ENCODE results near the gene PDS5B. TPM values are rescaled to one million over a fixed set of nuclear protein-coding genes. Genes with fewer than 3 reads are reported as not detected.

The PDS5B gene
- total RNA-seq, 2 donors from 2014 or later, result 19.2 to 20.8 TPM

DNA sequence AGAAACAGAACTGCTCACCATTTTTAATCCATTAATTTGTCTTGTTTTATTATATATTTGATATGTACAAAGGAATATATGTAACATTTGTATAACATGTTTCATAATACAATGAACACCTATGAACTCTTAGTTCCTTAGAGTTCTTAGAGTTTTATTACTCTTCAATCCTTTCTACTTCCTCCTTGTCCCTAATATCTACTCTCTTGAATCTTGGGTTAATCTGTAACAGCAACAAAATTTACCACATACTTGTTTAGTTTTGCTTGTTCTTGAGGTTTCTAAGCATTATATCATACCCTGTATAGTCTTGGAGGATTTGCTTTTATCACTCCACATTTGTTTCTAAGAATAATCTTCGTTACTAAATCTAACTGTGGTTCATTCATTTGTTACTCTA, 151.4 kb downstream of the PDS5B start:
- no peak overlapping the region for H3K4me3 ChIP-seq
- H3K27ac ChIP-seq, result peak overlapping the region in 3 of 4 donors; percentile 26 to 83 (median 74)
- H3K27me3 ChIP-seq, result no peaks in the 10 kb centered on the region
- TF ChIP-seq, protein P1, sequence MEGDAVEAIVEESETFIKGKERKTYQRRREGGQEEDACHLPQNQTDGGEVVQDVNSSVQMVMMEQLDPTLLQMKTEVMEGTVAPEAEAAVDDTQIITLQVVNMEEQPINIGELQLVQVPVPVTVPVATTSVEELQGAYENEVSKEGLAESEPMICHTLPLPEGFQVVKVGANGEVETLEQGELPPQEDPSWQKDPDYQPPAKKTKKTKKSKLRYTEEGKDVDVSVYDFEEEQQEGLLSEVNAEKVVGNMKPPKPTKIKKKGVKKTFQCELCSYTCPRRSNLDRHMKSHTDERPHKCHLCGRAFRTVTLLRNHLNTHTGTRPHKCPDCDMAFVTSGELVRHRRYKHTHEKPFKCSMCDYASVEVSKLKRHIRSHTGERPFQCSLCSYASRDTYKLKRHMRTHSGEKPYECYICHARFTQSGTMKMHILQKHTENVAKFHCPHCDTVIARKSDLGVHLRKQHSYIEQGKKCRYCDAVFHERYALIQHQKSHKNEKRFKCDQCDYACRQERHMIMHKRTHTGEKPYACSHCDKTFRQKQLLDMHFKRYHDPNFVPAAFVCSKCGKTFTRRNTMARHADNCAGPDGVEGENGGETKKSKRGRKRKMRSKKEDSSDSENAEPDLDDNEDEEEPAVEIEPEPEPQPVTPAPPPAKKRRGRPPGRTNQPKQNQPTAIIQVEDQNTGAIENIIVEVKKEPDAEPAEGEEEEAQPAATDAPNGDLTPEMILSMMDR (IDR thresholded peaks at IDR 0.05), result no peak
- TF ChIP-seq POLR2A (IDR thresholded peaks at IDR 0.05), result no peak
- 56 to 63% methylated on average over 1 of the region's 1 CpG for WGBS, 2 donors
- H3K4me1 ChIP-seq, result peaks cover 17% of the 10 kb centered on the region
- H3K9me3 ChIP-seq, result no peaks in the 10 kb centered on the region
- intact Hi-C loops (cut with DNase I), result no loop called here
- ATAC-seq (peak; percentile 40), DNase-seq (no peak)
- no peaks in the 10 kb centered on the region for H3K36me3 ChIP-seq (replicated peaks in 1 of 2; ENCODE audit: insufficient read depth in 1 of 2, low read depth in 2 of 2)

DNA sequence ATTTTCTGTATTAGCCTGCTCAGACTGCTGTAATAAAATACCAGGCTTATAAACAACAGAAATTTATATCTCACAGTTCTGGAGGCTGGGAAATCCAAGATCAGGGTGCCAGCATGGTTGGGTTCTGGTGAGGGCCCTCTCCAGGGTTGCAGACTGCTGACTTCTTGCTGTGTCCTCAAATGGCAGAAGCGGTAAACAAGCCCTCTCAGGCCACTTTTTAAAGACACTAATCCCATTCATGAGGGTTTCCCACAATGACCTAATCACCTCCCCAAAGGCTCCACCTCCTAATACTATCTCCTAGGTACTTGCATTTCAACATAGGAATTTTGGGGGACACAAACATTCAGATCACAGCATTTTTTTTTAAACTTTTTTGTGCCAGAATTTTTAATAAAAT, 159.3 kb downstream of the PDS5B start:
- no peak overlapping the region for H3K27ac ChIP-seq
- WGBS, 2 donors, result 91 to 100% methylated on average over 1 of the region's 1 CpG
- intact Hi-C loops (cut with DNase I), result no loop called here
- no peaks in the 10 kb centered on the region for H3K36me3 ChIP-seq (replicated peaks in 1 of 2; ENCODE audit: insufficient read depth in 1 of 2, low read depth in 2 of 2)
- TF ChIP-seq, protein P1 (IDR thresholded peaks at IDR 0.05), result no peak
- TF ChIP-seq POLR2A (IDR thresholded peaks at IDR 0.05), result no peak
- peaks cover 10% of the 10 kb centered on the region for H3K4me1 ChIP-seq
- H3K27me3 ChIP-seq, result no peaks in the 10 kb centered on the region
- DNase-seq (no peak), ATAC-seq (no peak)
- no peaks in the 10 kb centered on the region for H3K9me3 ChIP-seq
- H3K4me3 ChIP-seq, result no peak overlapping the region

DNA sequence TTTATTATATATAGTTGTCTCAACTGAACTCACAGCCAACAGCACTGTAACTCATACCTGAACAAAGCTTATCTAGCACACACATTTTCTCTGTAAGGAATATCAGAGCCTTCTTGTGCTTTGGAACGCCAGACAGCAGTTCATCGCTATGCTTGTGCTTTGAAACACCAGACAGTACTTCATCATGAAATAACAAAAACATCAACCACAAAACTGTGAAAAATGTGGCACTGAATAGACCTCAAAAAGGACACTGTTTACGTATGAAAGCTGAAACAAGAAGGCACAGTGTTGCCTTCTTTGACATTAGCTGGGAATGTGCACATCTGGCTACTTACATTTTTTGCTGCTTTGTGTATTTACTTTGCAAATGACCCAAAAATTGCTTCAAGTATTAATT, 160.2 kb downstream of the PDS5B start:
- intact Hi-C loops (cut with DNase I), result no loop called here
- WGBS, 2 donors, result 33 to 41% methylated on average over 3 of the region's 3 CpGs
- no peak for ATAC-seq
- no peaks in the 10 kb centered on the region for H3K36me3 ChIP-seq (replicated peaks in 1 of 2; ENCODE audit: insufficient read depth in 1 of 2, low read depth in 2 of 2)
- peaks cover 10% of the 10 kb centered on the region for H3K4me1 ChIP-seq
- no peaks in the 10 kb centered on the region for H3K27me3 ChIP-seq
- no peaks in the 10 kb centered on the region for H3K9me3 ChIP-seq
- no peak for DNase-seq
- no peak overlapping the region for H3K27ac ChIP-seq
- no peak overlapping the region for H3K4me3 ChIP-seq
- no peak for TF ChIP-seq POLR2A (IDR thresholded peaks at IDR 0.05)
- TF ChIP-seq, protein P1 (IDR thresholded peaks at IDR 0.05), result no peak

DNA sequence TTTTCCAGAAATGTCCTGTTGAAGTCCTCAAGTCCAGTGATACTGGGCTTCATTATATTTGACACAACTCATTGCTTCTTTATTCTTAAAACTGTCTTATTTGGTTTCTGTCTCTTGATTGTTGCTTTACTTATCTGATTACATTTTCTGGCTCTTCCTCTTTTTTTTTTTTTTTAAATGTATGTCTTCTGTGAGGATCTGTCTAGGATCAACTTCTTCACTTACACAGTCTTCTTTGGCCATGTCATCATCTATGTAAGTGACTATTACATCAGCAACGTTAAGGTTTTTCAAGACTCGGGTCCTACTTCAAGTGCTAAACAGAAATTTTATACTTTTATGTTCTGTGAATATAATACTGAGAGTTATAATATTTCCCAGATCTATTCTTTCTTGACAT, 162.1 kb downstream of the PDS5B start:
- no peak for ATAC-seq
- H3K4me1 ChIP-seq, result peaks cover 10% of the 10 kb centered on the region
- H3K27me3 ChIP-seq, result no peaks in the 10 kb centered on the region
- no peak for TF ChIP-seq POLR2A (IDR thresholded peaks at IDR 0.05)
- TF ChIP-seq, protein P1 (IDR thresholded peaks at IDR 0.05), result no peak
- H3K9me3 ChIP-seq, result no peaks in the 10 kb centered on the region
- H3K27ac ChIP-seq, result no peak overlapping the region
- no peak overlapping the region for H3K4me3 ChIP-seq
- intact Hi-C loops (cut with DNase I), result no loop called here
- no peak for DNase-seq
- WGBS, 2 donors, result 83 to 86% methylated on average over 2 of the region's 2 CpGs
- no peaks in the 10 kb centered on the region for H3K36me3 ChIP-seq (replicated peaks in 1 of 2; ENCODE audit: insufficient read depth in 1 of 2, low read depth in 2 of 2)

DNA sequence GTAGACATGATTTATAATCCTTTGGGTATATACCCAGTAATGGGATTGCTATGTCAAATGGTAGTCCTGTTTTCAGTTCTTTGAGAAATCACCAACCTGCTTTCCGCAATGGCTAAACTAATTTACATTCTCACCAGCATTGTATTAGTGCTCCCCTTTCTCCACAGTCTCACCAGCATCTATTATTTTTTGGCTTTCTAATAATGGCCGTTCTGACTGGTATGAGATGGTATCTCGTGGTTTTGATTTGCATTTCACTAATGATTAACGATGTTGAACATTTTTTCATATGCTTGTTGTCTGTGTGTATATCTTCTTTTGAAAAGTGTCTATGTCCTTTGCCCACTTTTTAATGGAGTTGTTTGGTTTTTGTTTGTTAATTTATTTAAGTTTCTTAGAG, 165.1 kb downstream of the PDS5B start:
- no peak for ATAC-seq
- TF ChIP-seq, protein P1 (IDR thresholded peaks at IDR 0.05), result no peak
- TF ChIP-seq POLR2A (IDR thresholded peaks at IDR 0.05), result no peak
- no peaks in the 10 kb centered on the region for H3K36me3 ChIP-seq (replicated peaks in 1 of 2; ENCODE audit: insufficient read depth in 1 of 2, low read depth in 2 of 2)
- H3K9me3 ChIP-seq, result no peaks in the 10 kb centered on the region
- no peak overlapping the region for H3K27ac ChIP-seq
- H3K4me3 ChIP-seq, result no peak overlapping the region
- 85 to 87% methylated on average over 4 of the region's 4 CpGs for WGBS, 2 donors
- no peaks in the 10 kb centered on the region for H3K27me3 ChIP-seq
- peaks cover 4% of the 10 kb centered on the region for H3K4me1 ChIP-seq
- DNase-seq, result no peak
- intact Hi-C loops (cut with DNase I), result no loop called here
